Breast epithelium (tissue), 3 donors: ENCODE measurements around the gene MTARC2.

Source experiments
- POLR2A ChIP-seq: fragments of 450-650 bp; IDR thresholded peaks from one replicate; pipeline ENCODE4 v1.6.1; 2016; ENCODE audit warnings: antibody characterized with exemption, mild to moderate bottlenecking, moderate library complexity
- POLR2AphosphoS5 ChIP-seq, 3 donors: sonication (generic); formaldehyde crosslinking; IDR thresholded peaks; one replicate each; pipeline ENCODE4 v1.6.1; 2017; ENCODE audit warnings: antibody characterized with exemption in 3 of 3
- TF ChIP-seq, protein P1 (sequence below), 3 donors: fragments of 450-650 bp; IDR thresholded peaks; one replicate each; pipeline ENCODE4 v1.5.1; 2016 to 2017; ENCODE audit warnings: antibody characterized with exemption in 3 of 3, mild to moderate bottlenecking in 3 of 3, moderate library complexity in 3 of 3

DNA sequence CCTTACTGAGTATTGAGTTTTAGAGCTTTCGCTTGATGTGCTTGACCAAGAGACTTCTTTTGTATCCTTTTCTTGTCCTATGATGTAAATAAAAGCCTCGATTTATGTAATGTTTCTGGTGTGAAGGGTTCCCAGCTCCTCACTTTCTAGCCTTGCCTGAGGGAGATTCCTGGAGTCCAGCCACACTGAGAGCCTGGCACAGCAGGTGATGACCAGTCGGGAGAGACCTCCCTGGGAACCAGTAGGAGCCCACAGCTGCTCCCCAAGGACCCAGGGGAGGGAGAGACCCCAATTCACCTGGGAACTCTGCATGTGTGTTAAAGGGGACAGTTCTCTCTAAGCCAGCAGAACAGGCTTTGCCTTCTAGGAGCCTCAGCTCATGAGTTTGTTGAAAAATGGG is 49.1 kb upstream of the MTARC2 start:
- no peak for TF ChIP-seq POLR2A
- TF ChIP-seq, protein P1, sequence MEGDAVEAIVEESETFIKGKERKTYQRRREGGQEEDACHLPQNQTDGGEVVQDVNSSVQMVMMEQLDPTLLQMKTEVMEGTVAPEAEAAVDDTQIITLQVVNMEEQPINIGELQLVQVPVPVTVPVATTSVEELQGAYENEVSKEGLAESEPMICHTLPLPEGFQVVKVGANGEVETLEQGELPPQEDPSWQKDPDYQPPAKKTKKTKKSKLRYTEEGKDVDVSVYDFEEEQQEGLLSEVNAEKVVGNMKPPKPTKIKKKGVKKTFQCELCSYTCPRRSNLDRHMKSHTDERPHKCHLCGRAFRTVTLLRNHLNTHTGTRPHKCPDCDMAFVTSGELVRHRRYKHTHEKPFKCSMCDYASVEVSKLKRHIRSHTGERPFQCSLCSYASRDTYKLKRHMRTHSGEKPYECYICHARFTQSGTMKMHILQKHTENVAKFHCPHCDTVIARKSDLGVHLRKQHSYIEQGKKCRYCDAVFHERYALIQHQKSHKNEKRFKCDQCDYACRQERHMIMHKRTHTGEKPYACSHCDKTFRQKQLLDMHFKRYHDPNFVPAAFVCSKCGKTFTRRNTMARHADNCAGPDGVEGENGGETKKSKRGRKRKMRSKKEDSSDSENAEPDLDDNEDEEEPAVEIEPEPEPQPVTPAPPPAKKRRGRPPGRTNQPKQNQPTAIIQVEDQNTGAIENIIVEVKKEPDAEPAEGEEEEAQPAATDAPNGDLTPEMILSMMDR (IDR thresholded peaks at IDR 0.05), result no peak
- TF ChIP-seq POLR2AphosphoS5 (IDR thresholded peaks at IDR 0.05), result no peak
